Endothelial cell (in vitro differentiated cells): ENCODE measurements around the gene ALCAM. TPM values are rescaled to one million over a fixed set of nuclear protein-coding genes. Genes with fewer than 3 reads are reported as not detected.
"Not testable (repeated sequence)": the region's sequence is repeated elsewhere in the genome, so short reads cannot be mapped to it uniquely, and the experiment has no call there.

Experiments used
- DNase-seq: peaks from one replicate; pipeline ENCODE4 v3.0.0; 2021; ENCODE audit warnings: low spot score
- H3K27ac Mint-ChIP-seq: one replicate; pipeline ENCODE4 v1.8.0; 2021; ENCODE audit warnings: mixed read lengths, inconsistent platforms; ENCODE audit not compliant: unreplicated experiment
- H3K27me3 Mint-ChIP-seq: one replicate; pipeline ENCODE4 v1.8.0; 2021; ENCODE audit warnings: mild to moderate bottlenecking, moderate library complexity, mixed read lengths, inconsistent platforms; ENCODE audit not compliant: unreplicated experiment
- H3K36me3 Mint-ChIP-seq: one replicate; pipeline ENCODE4 v1.8.0; 2021; ENCODE audit warnings: mild to moderate bottlenecking, low read depth, mixed read lengths, inconsistent platforms; ENCODE audit not compliant: unreplicated experiment
- H3K4me1 Mint-ChIP-seq: one replicate; pipeline ENCODE4 v1.8.0; 2021; ENCODE audit warnings: mild to moderate bottlenecking, mixed read lengths, inconsistent platforms; ENCODE audit not compliant: unreplicated experiment
- H3K4me3 Mint-ChIP-seq: one replicate; pipeline ENCODE4 v1.8.0; 2021; ENCODE audit warnings: mild to moderate bottlenecking, mixed read lengths, inconsistent platforms; ENCODE audit not compliant: unreplicated experiment
- H3K9me3 Mint-ChIP-seq: one replicate; pipeline ENCODE4 v1.8.0; 2021; ENCODE audit warnings: mixed read lengths, inconsistent platforms; ENCODE audit not compliant: unreplicated experiment
- CTCF ChIP-seq: fragments of 200-600 bp; sonication (generic); IDR thresholded peaks from one replicate; pipeline ENCODE4 v1.5.0; 2021; ENCODE audit warnings: antibody characterized with exemption; ENCODE audit not compliant: unreplicated experiment
- total RNA-seq: library from RNA; stranded (reverse); fragmentation: NEBNext Ultra II Directional; extraction: Animal tissue kit (Norgen Biotek cat#: 25700); gene quantifications from one replicate; pipeline ENCODE4 v1.2.1, GENCODE V29; 2021; ENCODE audit not compliant: unreplicated experiment

ALCAM gene
- total RNA-seq, 1 donor from 2014 or later, result 14.0 TPM

GRCh38 chr3:105603516-105603915 lies 236.8 kb downstream of the ALCAM start:
- not testable (repeated sequence) for H3K36me3 Mint-ChIP-seq, H3K4me3 Mint-ChIP-seq, DNase-seq, H3K27me3 Mint-ChIP-seq, H3K27ac Mint-ChIP-seq, H3K9me3 Mint-ChIP-seq, H3K4me1 Mint-ChIP-seq

GRCh38 chr3:105606016-105606415 lies 239.3 kb downstream of the ALCAM start:
- H3K27ac Mint-ChIP-seq, result no peak overlapping the region
- DNase-seq, result no peak
- no peaks in the 10 kb centered on the region for H3K9me3 Mint-ChIP-seq
- TF ChIP-seq CTCF, result no peak
- peaks cover 3% of the 10 kb centered on the region for H3K27me3 Mint-ChIP-seq
- no peaks in the 10 kb centered on the region for H3K4me1 Mint-ChIP-seq
- H3K4me3 Mint-ChIP-seq, result no peak overlapping the region
- no peaks in the 10 kb centered on the region for H3K36me3 Mint-ChIP-seq

- H3K4me3 Mint-ChIP-seq, result no peak overlapping the region
- H3K27ac Mint-ChIP-seq, result no peak overlapping the region
- no peak for DNase-seq
Measured at GRCh38 chr3:105608623-105609022, 241.9 kb downstream of the ALCAM start.

GRCh38 chr3:105610473-105610872 lies 243.8 kb downstream of the ALCAM start:
- peaks cover 11% of the 10 kb centered on the region for H3K4me1 Mint-ChIP-seq
- no peak for DNase-seq
- H3K27me3 Mint-ChIP-seq, result no peaks in the 10 kb centered on the region
- TF ChIP-seq CTCF, result no peak
- H3K4me3 Mint-ChIP-seq, result no peak overlapping the region
- H3K36me3 Mint-ChIP-seq, result no peaks in the 10 kb centered on the region
- H3K27ac Mint-ChIP-seq, result no peak overlapping the region
- H3K9me3 Mint-ChIP-seq, result no peaks in the 10 kb centered on the region

More at GRCh38 chr3:105608623-105609022, 241.9 kb downstream of the ALCAM start:
- H3K27me3 Mint-ChIP-seq, result peaks cover 3% of the 10 kb centered on the region
- peaks cover 5% of the 10 kb centered on the region for H3K4me1 Mint-ChIP-seq
- no peaks in the 10 kb centered on the region for H3K36me3 Mint-ChIP-seq
- no peak for TF ChIP-seq CTCF
- H3K9me3 Mint-ChIP-seq, result no peaks in the 10 kb centered on the region

GRCh38 chr3:105611304-105612192 lies 244.8 kb downstream of the ALCAM start:
- Mint-ChIP-seq H3K9me3 (no peaks in the 10 kb centered on the region), H3K27me3 (no peaks in the 10 kb centered on the region)
- DNase-seq, result no peak

More at GRCh38 chr3:105611304-105612192, 244.8 kb downstream of the ALCAM start:
- Mint-ChIP-seq H3K4me1 (peaks cover 11% of the 10 kb centered on the region), H3K27ac (no peak overlapping the region), H3K4me3 (no peak overlapping the region), H3K36me3 (no peaks in the 10 kb centered on the region)
- no peak for TF ChIP-seq CTCF
